GM19372 (cell line): Measurements from ENCODE around the gene LTBP1.

ENCODE experiments used
- ATAC-seq: cut with Tn5 transposase; IDR thresholded peaks from one replicate; pipeline ENCODE4 v1.9.1; 2021; ENCODE audit warnings: mild to moderate bottlenecking, low read depth, moderate library complexity; ENCODE audit not compliant: unreplicated experiment

Gene LTBP1

GRCh38 chr2:33068261-33068660 is 121.5 kb downstream of the LTBP1 start:
- no peak for ATAC-seq

GRCh38 chr2:33069894-33070651 is 123.3 kb downstream of the LTBP1 start:
- no peak for ATAC-seq

GRCh38 chr2:33071591-33071990 is 124.8 kb downstream of the LTBP1 start:
- no peak for ATAC-seq

- no peak for ATAC-seq
These were observed 125.9 kb downstream of the LTBP1 start for GRCh38 chr2:33072614-33073013.

- ATAC-seq = no peak
These were observed 126.3 kb downstream of the LTBP1 start for GRCh38 chr2:33073018-33073417.

- no peak for ATAC-seq
These were observed 127.4 kb downstream of the LTBP1 start for GRCh38 chr2:33074197-33074596.

GRCh38 chr2:33077311-33077710 is 130.6 kb downstream of the LTBP1 start:
- no peak for ATAC-seq

- ATAC-seq = no peak
These were observed 131.1 kb downstream of the LTBP1 start for GRCh38 chr2:33077844-33078243.

GRCh38 chr2:33081691-33082090 is 134.9 kb downstream of the LTBP1 start:
- ATAC-seq = no peak

- no peak for ATAC-seq
These were observed 137.1 kb downstream of the LTBP1 start for GRCh38 chr2:33083699-33084387.

GRCh38 chr2:33084433-33084832 is 137.7 kb downstream of the LTBP1 start:
- no peak for ATAC-seq

- no peak for ATAC-seq
These were observed 138.9 kb downstream of the LTBP1 start for GRCh38 chr2:33085646-33086045.

GRCh38 chr2:33086400-33087015 is 139.8 kb downstream of the LTBP1 start:
- no peak for ATAC-seq

- no peak for ATAC-seq
These were observed 143.9 kb downstream of the LTBP1 start for GRCh38 chr2:33090553-33091134.

- no peak for ATAC-seq
These were observed 144.9 kb downstream of the LTBP1 start for GRCh38 chr2:33091541-33092123.

- ATAC-seq = no peak
These were observed 146.7 kb downstream of the LTBP1 start for GRCh38 chr2:33093283-33093993.

GRCh38 chr2:33094303-33094702 is 147.6 kb downstream of the LTBP1 start:
- ATAC-seq = no peak

GRCh38 chr2:33099989-33100388 is 153.2 kb downstream of the LTBP1 start:
- ATAC-seq = no peak

GRCh38 chr2:33100921-33101320 is 154.2 kb downstream of the LTBP1 start:
- no peak for ATAC-seq

GRCh38 chr2:33104052-33104623 is 157.4 kb downstream of the LTBP1 start:
- no peak for ATAC-seq
